Measurements from ENCODE around the gene ANO9. TPM values are rescaled to one million over a fixed set of nuclear protein-coding genes. Genes with fewer than 3 reads are reported as not detected.

Gene ANO9
- total RNA-seq, 1 experiment from 2014 or later = 9.4 TPM

- Mint-ChIP-seq H3K9me3 (ENCODE audit: unreplicated experiment) (no peaks in the 10 kb centered on the region), H3K27me3 (ENCODE audit: insufficient read depth, unreplicated experiment) (no peaks in the 10 kb centered on the region), H3K4me1 (ENCODE audit: insufficient read depth, unreplicated experiment) (no peaks in the 10 kb centered on the region), H3K27ac (ENCODE audit: low read depth, unreplicated experiment) (no peak overlapping the region), H3K4me3 (ENCODE audit: unreplicated experiment) (no peak overlapping the region), H3K36me3 (ENCODE audit: insufficient read depth, unreplicated experiment) (peaks cover 29% of the 10 kb centered on the region)
- BruUV-seq (replicated peaks) = no TSS peak
- ChIA-PET POLR2A (no interaction called here), CTCF (interaction anchor here (0.5 to 1.0 kb wide), 2 partner anchors 12 to 13 kb away, joined by 3 read pairs; no protein-coding TSS in a partner anchor)
- intact Hi-C loops (cut with micrococcal nuclease) = no loop called here
- no peak for DNase-seq (ENCODE audit: unreplicated experiment)
- TF ChIP-seq, protein P1, sequence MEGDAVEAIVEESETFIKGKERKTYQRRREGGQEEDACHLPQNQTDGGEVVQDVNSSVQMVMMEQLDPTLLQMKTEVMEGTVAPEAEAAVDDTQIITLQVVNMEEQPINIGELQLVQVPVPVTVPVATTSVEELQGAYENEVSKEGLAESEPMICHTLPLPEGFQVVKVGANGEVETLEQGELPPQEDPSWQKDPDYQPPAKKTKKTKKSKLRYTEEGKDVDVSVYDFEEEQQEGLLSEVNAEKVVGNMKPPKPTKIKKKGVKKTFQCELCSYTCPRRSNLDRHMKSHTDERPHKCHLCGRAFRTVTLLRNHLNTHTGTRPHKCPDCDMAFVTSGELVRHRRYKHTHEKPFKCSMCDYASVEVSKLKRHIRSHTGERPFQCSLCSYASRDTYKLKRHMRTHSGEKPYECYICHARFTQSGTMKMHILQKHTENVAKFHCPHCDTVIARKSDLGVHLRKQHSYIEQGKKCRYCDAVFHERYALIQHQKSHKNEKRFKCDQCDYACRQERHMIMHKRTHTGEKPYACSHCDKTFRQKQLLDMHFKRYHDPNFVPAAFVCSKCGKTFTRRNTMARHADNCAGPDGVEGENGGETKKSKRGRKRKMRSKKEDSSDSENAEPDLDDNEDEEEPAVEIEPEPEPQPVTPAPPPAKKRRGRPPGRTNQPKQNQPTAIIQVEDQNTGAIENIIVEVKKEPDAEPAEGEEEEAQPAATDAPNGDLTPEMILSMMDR (IDR thresholded peaks at IDR 0.05; ENCODE audit: unreplicated experiment) = no peak
These were observed 17.9 kb upstream of the ANO9 start for GRCh38 chr11:459511-460220.

DNA sequence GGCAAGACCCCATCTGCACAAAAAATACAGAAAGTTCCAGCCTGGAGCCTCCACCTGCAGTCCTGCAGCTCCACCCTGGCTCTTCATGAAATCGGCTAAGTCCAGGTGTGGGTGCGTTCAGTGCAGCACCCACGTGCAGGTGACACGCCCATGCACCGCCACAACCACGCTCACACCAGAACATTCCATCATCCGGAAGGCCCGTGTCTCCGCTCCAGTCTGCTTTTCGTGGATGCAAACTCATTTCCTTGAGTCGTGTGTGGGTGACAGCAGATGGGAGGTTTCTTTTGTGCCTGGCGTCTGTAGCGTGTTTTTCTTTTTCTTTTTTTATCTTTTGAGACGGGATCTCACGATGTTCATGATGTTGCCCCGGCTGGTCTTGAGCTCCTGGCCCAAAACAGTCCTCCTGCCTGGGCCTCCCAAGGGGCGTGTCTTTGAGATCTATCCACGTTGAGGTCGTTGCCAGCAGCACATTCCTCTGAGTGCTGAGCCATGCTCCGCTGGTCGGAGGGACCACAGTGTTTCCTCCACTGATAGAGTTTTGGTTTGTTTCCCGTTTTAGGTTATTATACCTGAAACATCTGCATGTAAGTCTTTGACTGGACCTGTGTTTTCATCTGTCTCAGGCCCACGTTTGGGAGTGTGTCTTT, 15.4 kb upstream of the ANO9 start:
- intact Hi-C loops (cut with micrococcal nuclease) = no loop called here
- peaks cover 53% of the 10 kb centered on the region for H3K36me3 Mint-ChIP-seq (ENCODE audit: insufficient read depth, unreplicated experiment)
- POLR2A ChIA-PET = interaction anchor here (1.3 kb wide), 1 partner anchor 58 kb away, joined by 4 read pairs; no protein-coding TSS in a partner anchor
- no peak for DNase-seq (ENCODE audit: unreplicated experiment)
- CTCF ChIA-PET = interaction anchor here (0.5 kb wide), 1 partner anchor 370 kb away, joined by 9 read pairs; the partner anchor contains the start of gene CRACR2B
- H3K27me3 Mint-ChIP-seq (ENCODE audit: insufficient read depth, unreplicated experiment) = no peaks in the 10 kb centered on the region
- TF ChIP-seq, protein P1 (IDR thresholded peaks at IDR 0.05; ENCODE audit: unreplicated experiment) = no peak
- no peak overlapping the region for H3K27ac Mint-ChIP-seq (ENCODE audit: low read depth, unreplicated experiment)
- no peaks in the 10 kb centered on the region for H3K4me1 Mint-ChIP-seq (ENCODE audit: insufficient read depth, unreplicated experiment)
- BruUV-seq (replicated peaks) = no TSS peak
- H3K4me3 Mint-ChIP-seq (ENCODE audit: unreplicated experiment) = no peak overlapping the region
- no peaks in the 10 kb centered on the region for H3K9me3 Mint-ChIP-seq (ENCODE audit: unreplicated experiment)

GRCh38 chr11:456533-456932, 14.7 kb upstream of the ANO9 start:
- Mint-ChIP-seq H3K27me3 (ENCODE audit: insufficient read depth, unreplicated experiment) (no peaks in the 10 kb centered on the region), H3K9me3 (ENCODE audit: unreplicated experiment) (no peaks in the 10 kb centered on the region), H3K36me3 (ENCODE audit: insufficient read depth, unreplicated experiment) (peaks cover 60% of the 10 kb centered on the region), H3K4me3 (ENCODE audit: unreplicated experiment) (no peak overlapping the region), H3K4me1 (ENCODE audit: insufficient read depth, unreplicated experiment) (peaks cover 3% of the 10 kb centered on the region), H3K27ac (ENCODE audit: low read depth, unreplicated experiment) (no peak overlapping the region)
- no TSS peak for BruUV-seq (replicated peaks)
- intact Hi-C loops (cut with micrococcal nuclease) = no loop called here
- no peak for DNase-seq (ENCODE audit: unreplicated experiment)
- ChIA-PET POLR2A (interaction anchor here (0.6 to 1.3 kb wide), 2 partner anchors 19 to 59 kb away, joined by 3 to 4 read pairs; no protein-coding TSS in a partner anchor), CTCF (interaction anchor here (0.6 to 0.7 kb wide), 2 partner anchors 55 to 152 kb away, joined by 3 to 4 read pairs; no protein-coding TSS in a partner anchor)
- TF ChIP-seq, protein P1 (IDR thresholded peaks at IDR 0.05; ENCODE audit: unreplicated experiment) = no peak

DNA sequence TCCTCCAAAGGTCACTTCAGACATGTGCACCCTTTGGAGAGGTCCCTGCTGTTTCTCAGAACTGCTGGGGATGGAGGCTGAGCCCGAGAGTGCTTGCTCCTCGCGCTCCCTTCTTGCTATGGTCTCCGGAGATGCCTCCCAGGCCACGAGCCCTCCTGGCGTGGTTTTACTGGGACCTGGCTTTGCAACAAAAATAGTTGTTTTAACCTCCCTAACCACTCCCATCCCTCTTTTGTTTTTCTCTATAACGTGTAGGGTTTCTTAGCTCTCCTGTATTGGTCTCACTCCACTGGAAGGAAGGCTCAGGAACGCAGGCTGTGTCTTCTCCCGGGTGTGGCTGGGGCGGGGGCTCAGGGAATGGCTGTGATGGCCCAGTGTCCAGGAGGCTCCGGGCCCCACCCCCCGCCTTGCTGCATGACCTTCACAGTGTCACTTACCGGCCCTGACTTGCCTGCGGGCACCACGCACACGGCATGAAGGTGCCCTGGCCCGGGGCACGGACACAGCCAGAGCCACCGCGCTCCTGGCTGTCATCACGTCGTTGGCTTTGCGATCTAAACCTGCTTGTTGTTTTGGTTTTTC, 13.8 kb upstream of the ANO9 start:
- Mint-ChIP-seq H3K27me3 (ENCODE audit: insufficient read depth, unreplicated experiment) (no peaks in the 10 kb centered on the region), H3K9me3 (ENCODE audit: unreplicated experiment) (no peaks in the 10 kb centered on the region), H3K4me1 (ENCODE audit: insufficient read depth, unreplicated experiment) (peaks cover 11% of the 10 kb centered on the region), H3K4me3 (ENCODE audit: unreplicated experiment) (no peak overlapping the region), H3K27ac (ENCODE audit: low read depth, unreplicated experiment) (no peak overlapping the region), H3K36me3 (ENCODE audit: insufficient read depth, unreplicated experiment) (peaks cover 67% of the 10 kb centered on the region)
- intact Hi-C loops (cut with micrococcal nuclease) = no loop called here
- no peak for DNase-seq (ENCODE audit: unreplicated experiment)
- ChIA-PET CTCF (interaction anchor here (0.7 kb wide), 1 partner anchor 56 kb away, joined by 4 read pairs; no protein-coding TSS in a partner anchor), POLR2A (interaction anchor here (1.3 kb wide), 1 partner anchor 59 kb away, joined by 4 read pairs; no protein-coding TSS in a partner anchor)
- BruUV-seq (replicated peaks) = no TSS peak
- TF ChIP-seq, protein P1 (IDR thresholded peaks at IDR 0.05; ENCODE audit: unreplicated experiment) = no peak

Data from MCF 10A (cell line).